ENCODE data around the gene TMEM167B. TPM values are rescaled to one million over a fixed set of nuclear protein-coding genes. Genes with fewer than 3 reads are reported as not detected.
"Not testable (repeated sequence)": the region's sequence is repeated elsewhere in the genome, so short reads cannot be mapped to it uniquely, and the experiment has no call there.

Gene TMEM167B
- polyA plus RNA-seq (2013, experiment 1 of 4), result 20.2 TPM
- 22.3 TPM for polyA plus RNA-seq (2013, experiment 2 of 4)
- 18.6 TPM for polyA plus RNA-seq (2013, experiment 3 of 4)
- 21.5 TPM for polyA plus RNA-seq (2013, experiment 4 of 4)

DNA sequence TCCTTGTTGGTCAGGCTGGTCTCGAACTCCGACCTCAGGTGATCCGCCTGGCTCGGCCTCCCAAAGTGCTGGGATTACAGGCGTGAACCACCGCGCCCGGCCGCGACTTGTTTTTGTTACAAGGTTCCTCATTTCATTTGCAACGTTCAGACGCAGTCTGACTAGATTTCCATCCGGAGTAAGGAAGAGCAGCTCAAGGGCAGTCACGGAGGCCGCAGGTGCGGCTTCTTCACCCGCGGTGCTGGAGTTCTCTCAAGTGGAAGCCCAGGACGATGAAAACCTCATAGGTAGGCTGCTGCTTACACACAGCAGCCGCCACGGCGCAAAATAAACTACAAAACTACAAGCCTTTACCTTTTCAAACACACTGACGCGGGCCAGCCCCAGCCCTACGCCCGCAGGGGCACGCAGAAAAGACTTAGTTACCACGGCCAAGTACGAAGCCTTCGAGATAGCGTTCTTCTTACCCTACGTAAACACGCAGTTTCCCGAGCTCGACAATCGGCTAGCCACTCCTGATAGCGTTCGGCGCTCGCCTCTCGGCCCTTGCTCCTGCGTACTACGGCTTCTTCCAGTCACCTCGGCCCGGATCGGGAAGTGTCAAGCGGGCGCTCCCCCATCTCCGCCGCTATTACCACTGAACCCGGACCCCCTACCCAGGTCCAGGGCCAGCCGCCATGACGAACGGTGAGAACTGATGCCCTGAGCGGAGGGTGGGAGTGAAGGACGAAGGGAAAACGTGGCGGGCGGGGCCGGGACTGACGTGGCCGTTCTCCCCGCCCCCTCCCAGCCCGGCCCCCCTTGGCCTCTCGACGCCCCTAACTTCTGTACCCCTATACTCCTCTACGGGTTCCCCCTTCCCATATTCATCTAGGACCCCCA is at the start of gene TMEM167B:
TMEM167B (plus strand) TSS at position 569 of the 882 bp plus-strand sequence; CDS start at position 678, 109 bp downstream.
- Histone ChIP-seq H3K36me3 (ENCODE audit: control insufficient read depth, insufficient read depth, low read length) (no peaks in the 10 kb centered on the region), H3K4me3 (ENCODE audit: insufficient read depth, low read depth, low read length) (peak within 1 kb of the TSS; percentile 91), H3K9me3 (ENCODE audit: control insufficient read depth, low read length) (no peaks in the 10 kb centered on the region), H3K27ac (ENCODE audit: insufficient read depth, low read depth, low read length, poor library complexity, severe bottlenecking) (peak within 1 kb of the TSS; percentile 76), H3K27me3 (ENCODE audit: control insufficient read depth, insufficient read depth, low read length, poor library complexity, severe bottlenecking) (no peaks in the 10 kb centered on the region), H3K4me1 (ENCODE audit: control insufficient read depth, insufficient read depth, low read length) (peaks cover 5% of the 10 kb centered on the region)
- WGBS, 2 experiments, result 18% methylated on average over 67 of the region's 67 CpGs

DNA sequence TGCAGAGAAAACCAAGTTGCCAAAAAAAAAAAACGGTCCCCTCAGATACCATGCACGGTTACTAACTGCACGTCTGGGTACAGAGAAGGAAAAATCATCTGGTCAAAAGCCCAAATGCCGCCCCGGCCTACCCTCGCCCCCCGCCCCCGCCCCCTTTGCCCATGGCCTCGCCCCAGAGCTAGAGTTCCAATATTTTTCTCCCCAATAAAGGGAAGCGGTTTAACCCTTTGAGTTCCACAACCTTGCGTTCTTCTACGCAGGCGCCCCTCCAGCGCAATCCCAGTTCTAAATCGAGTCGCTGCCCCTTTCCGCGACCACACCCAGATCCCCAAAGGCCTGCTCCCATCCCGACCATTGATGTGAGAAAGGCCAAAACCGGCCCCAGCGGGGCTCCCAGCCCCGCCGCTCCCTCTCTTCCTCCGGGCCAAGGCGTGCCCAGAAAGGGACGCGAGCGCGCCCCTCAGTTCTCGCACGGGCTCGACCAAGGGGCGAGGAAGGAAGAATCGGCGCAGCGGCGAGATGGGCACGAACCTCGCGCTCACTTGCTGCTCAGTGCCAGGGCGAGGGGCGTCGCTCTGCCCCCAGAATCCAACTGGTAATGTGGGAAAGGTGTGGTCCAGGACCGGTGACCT is 49.5 kb upstream of the TMEM167B start:
- Histone ChIP-seq H3K27ac (ENCODE audit: insufficient read depth, low read depth, low read length, poor library complexity, severe bottlenecking) (peak overlapping the region; percentile 70), H3K27me3 (ENCODE audit: control insufficient read depth, insufficient read depth, low read length, poor library complexity, severe bottlenecking) (no peaks in the 10 kb centered on the region), H3K9me3 (ENCODE audit: control insufficient read depth, low read length) (no peaks in the 10 kb centered on the region), H3K4me1 (ENCODE audit: control insufficient read depth, insufficient read depth, low read length) (peaks cover 6% of the 10 kb centered on the region), H3K36me3 (ENCODE audit: control insufficient read depth, insufficient read depth, low read length) (no peaks in the 10 kb centered on the region), H3K4me3 (ENCODE audit: insufficient read depth, low read depth, low read length) (peak overlapping the region; percentile 95)
- 0 to 1% methylated on average over 44 of the region's 44 CpGs for WGBS, 2 experiments

DNA sequence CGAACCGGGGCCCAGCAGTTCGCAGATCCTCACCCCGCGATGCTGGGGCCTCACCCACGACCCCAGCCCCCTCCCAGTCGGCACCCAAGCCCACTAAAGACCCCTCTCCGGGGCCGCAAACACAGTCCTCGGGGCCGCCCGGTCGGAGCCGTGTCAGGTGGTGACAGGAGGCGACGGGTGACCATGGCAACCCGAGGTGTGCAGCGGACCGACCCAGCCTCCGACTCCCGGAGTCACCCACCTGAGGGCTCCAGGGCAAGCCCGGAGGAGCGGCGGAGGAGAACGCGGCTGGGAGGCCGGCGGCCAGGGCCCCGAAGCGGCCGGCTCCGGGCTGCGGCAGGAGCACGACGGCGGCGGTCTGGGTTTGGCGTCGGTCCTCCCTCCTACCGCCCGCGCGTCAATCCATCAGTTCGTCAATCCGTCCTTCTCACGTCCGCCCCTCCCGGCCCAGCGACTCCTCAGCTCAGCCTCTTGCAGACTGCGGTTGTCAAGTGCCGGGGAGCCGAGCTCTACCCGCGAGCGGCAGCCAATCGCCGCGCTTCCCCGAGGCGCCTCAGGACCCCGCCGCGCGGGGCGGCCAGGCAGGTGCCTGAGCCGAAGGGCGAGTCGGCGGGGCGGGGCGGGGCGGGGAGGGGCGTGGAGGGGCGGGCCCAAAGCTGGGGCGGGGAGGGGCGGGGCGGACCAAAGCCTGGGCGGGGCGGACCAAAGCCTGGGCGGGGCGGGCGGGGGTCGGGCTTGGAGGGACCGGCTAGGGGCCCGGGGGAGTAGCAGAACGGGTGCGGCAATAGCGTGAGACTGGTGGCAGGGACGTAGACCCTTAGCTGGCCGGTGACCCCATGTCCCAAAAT is 48.7 kb upstream of the TMEM167B start, which contains the start of gene WDR47:
WDR47 (minus strand) TSS at position 482 of the 848 bp plus-strand sequence. CDS start 18,590 bp downstream, outside the sequence.
- Histone ChIP-seq H3K27me3 (ENCODE audit: control insufficient read depth, insufficient read depth, low read length, poor library complexity, severe bottlenecking) (no peaks in the 10 kb centered on the region), H3K27ac (ENCODE audit: insufficient read depth, low read depth, low read length, poor library complexity, severe bottlenecking) (peak within 1 kb of the TSS; percentile 70), H3K9me3 (ENCODE audit: control insufficient read depth, low read length) (no peaks in the 10 kb centered on the region), H3K36me3 (ENCODE audit: control insufficient read depth, insufficient read depth, low read length) (no peaks in the 10 kb centered on the region), H3K4me3 (ENCODE audit: insufficient read depth, low read depth, low read length) (peak within 1 kb of the TSS; percentile 95), H3K4me1 (ENCODE audit: control insufficient read depth, insufficient read depth, low read length) (peaks cover 6% of the 10 kb centered on the region)
- 0% methylated on average over 90 of the region's 90 CpGs for WGBS, 2 experiments

DNA sequence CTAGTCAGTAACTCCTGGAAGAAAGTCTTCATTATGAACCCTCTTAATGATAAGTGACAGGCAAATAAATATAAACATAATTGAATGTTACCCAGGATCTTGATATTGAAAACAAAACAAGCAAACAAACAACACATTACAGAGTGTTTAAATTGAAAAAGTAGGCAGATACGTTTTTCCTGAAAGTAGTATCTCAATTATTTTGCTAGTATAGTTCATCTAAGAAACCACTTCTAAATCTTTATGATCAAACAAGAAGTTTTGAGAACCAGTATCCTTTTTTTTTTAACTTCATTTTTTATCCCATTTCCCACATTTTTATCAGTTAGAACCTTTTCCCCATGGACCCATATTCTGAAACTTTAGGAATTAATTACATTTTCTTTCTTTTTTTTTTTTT is 45.0 kb upstream of the TMEM167B start:
- WGBS, 2 experiments, result 90% methylated on average over 1 of the region's 1 CpG; no CpG with 5 or more reads in 1 of the 2 experiments

DNA sequence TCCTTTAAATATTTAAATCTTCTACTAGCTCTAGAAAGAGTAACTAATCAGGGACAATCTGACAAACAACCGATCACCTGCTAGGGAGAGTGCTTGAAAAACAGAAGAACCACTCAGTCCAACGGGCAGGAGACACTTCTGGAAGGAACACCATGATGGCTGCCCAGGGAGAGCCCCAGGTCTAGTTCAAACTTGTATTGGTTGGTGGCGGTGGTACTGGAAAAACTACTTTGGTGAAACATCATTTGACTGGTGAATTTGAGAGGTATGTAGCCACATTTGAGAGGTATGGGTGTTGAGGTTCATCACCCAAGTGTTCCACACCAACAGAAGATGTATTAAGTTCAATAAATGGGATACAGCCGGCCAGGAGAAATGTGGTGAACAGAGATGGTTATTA is 43.9 kb upstream of the TMEM167B start:
- no peak overlapping the region for H3K27ac ChIP-seq (ENCODE audit: insufficient read depth, low read depth, low read length, poor library complexity, severe bottlenecking)
- H3K4me1 ChIP-seq (ENCODE audit: control insufficient read depth, insufficient read depth, low read length), result no peaks in the 10 kb centered on the region
- WGBS, 2 experiments, result 94 to 95% methylated on average over 4 of the region's 4 CpGs
- no peaks in the 10 kb centered on the region for H3K9me3 ChIP-seq (ENCODE audit: control insufficient read depth, low read length)
- no peaks in the 10 kb centered on the region for H3K36me3 ChIP-seq (ENCODE audit: control insufficient read depth, insufficient read depth, low read length)
- no peaks in the 10 kb centered on the region for H3K27me3 ChIP-seq (ENCODE audit: control insufficient read depth, insufficient read depth, low read length, poor library complexity, severe bottlenecking)
- H3K4me3 ChIP-seq (ENCODE audit: insufficient read depth, low read depth, low read length), result no peak overlapping the region

More for the DNA sequence above, 45.0 kb upstream of the TMEM167B start:
- H3K27ac ChIP-seq (ENCODE audit: insufficient read depth, low read depth, low read length, poor library complexity, severe bottlenecking), result no peak overlapping the region
- no peaks in the 10 kb centered on the region for H3K9me3 ChIP-seq (ENCODE audit: control insufficient read depth, low read length)
- H3K27me3 ChIP-seq (ENCODE audit: control insufficient read depth, insufficient read depth, low read length, poor library complexity, severe bottlenecking), result no peaks in the 10 kb centered on the region
- peaks cover under 1% of the 10 kb centered on the region for H3K4me1 ChIP-seq (ENCODE audit: control insufficient read depth, insufficient read depth, low read length)
- no peak overlapping the region for H3K4me3 ChIP-seq (ENCODE audit: insufficient read depth, low read depth, low read length)
- no peaks in the 10 kb centered on the region for H3K36me3 ChIP-seq (ENCODE audit: control insufficient read depth, insufficient read depth, low read length)

DNA sequence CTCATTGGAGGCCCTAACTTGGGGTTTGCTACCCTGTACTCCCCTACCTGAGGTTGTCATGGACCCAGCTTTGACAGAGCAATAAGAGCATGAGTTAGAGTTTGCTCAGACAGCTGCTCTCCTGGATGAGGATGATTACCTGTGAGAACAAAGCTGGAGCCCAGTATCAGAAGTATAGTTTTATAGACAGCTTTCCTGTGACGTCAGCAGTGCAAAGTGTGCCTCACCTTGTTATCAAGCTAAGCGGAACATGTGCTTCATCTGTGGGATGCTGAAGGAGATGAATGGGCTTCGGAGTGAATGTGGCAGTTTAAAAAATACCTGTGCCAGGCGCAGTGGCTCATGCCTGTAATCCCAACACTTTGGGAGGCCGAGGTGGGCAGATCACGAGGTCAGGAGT is 43.2 kb upstream of the TMEM167B start:
- Histone ChIP-seq H3K4me1 (ENCODE audit: control insufficient read depth, insufficient read depth, low read length) (no peaks in the 10 kb centered on the region), H3K27ac (ENCODE audit: insufficient read depth, low read depth, low read length, poor library complexity, severe bottlenecking) (no peak overlapping the region), H3K9me3 (ENCODE audit: control insufficient read depth, low read length) (no peaks in the 10 kb centered on the region), H3K27me3 (ENCODE audit: control insufficient read depth, insufficient read depth, low read length, poor library complexity, severe bottlenecking) (no peaks in the 10 kb centered on the region), H3K36me3 (ENCODE audit: control insufficient read depth, insufficient read depth, low read length) (no peaks in the 10 kb centered on the region), H3K4me3 (ENCODE audit: insufficient read depth, low read depth, low read length) (no peak overlapping the region)
- 89 to 91% methylated on average over 6 of the region's 6 CpGs for WGBS, 2 experiments

DNA sequence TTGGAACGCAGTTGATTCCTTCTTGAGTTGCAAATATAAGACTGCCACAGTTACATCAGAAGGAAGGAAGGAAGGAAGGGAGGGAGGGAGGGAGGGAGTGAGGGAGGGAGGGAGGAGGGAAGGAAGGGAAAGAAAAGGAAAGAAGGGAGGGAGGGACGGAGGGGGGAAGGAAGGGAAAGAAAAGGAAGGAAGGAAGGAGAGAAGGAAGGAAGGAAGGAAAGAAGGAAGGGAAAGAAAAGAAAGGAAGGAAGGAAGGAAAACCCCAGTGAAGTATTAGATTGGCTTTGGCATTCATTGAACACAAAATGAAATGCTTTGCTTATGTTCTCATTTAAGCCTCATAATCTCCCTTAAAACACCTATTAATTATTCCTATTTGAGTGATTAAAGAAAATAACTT is 42.2 kb upstream of the TMEM167B start:
- no peaks in the 10 kb centered on the region for H3K9me3 ChIP-seq (ENCODE audit: control insufficient read depth, low read length)
- H3K4me3 ChIP-seq (ENCODE audit: insufficient read depth, low read depth, low read length), result no peak overlapping the region
- H3K4me1 ChIP-seq (ENCODE audit: control insufficient read depth, insufficient read depth, low read length), result no peaks in the 10 kb centered on the region
- H3K36me3 ChIP-seq (ENCODE audit: control insufficient read depth, insufficient read depth, low read length), result no peaks in the 10 kb centered on the region
- no peak overlapping the region for H3K27ac ChIP-seq (ENCODE audit: insufficient read depth, low read depth, low read length, poor library complexity, severe bottlenecking)
- no peaks in the 10 kb centered on the region for H3K27me3 ChIP-seq (ENCODE audit: control insufficient read depth, insufficient read depth, low read length, poor library complexity, severe bottlenecking)
- 68 to 72% methylated on average over 2 of the region's 2 CpGs for WGBS, 2 experiments

DNA sequence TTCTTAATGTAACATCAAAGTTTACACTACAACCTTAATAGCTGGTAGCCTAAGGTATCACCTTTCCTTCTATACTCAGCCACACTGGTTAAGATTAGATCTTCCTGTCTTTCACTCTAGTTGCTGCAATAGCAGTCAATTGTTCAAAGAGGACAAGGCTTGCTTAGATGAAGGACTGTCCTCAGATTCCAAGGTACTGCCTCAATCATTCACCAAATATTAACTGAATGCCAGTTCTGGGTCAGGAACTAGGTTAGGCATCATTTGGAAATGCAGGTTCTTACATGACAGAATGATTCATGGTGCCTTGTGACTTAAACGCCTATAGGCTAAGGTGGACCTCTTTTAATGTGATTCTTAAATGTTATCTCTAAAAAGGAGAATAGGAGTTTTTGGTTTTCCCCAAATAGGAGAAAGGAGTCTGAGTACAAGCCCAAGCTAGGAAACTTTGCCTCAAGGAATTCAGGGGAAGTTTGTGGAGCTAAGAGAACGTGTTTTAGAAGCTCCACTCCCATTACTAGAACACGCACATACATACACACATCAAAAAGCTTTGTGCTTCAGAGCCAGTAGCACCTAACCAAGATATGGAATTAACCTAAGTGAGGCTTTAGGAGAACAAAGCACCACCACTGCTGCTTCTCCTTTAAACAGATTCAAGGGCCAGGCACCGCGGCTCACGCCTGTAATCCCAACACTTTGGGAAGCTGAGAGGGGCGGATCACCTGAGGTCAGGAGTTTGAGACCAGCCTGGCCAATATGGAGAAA is 40.2 kb upstream of the TMEM167B start:
- Histone ChIP-seq H3K4me3 (ENCODE audit: insufficient read depth, low read depth, low read length) (no peak overlapping the region), H3K9me3 (ENCODE audit: control insufficient read depth, low read length) (no peaks in the 10 kb centered on the region), H3K36me3 (ENCODE audit: control insufficient read depth, insufficient read depth, low read length) (no peaks in the 10 kb centered on the region), H3K4me1 (ENCODE audit: control insufficient read depth, insufficient read depth, low read length) (no peaks in the 10 kb centered on the region), H3K27me3 (ENCODE audit: control insufficient read depth, insufficient read depth, low read length, poor library complexity, severe bottlenecking) (no peaks in the 10 kb centered on the region), H3K27ac (ENCODE audit: insufficient read depth, low read depth, low read length, poor library complexity, severe bottlenecking) (no peak overlapping the region)
- WGBS, 2 experiments, result 85 to 90% methylated on average over 7 of the region's 7 CpGs

DNA sequence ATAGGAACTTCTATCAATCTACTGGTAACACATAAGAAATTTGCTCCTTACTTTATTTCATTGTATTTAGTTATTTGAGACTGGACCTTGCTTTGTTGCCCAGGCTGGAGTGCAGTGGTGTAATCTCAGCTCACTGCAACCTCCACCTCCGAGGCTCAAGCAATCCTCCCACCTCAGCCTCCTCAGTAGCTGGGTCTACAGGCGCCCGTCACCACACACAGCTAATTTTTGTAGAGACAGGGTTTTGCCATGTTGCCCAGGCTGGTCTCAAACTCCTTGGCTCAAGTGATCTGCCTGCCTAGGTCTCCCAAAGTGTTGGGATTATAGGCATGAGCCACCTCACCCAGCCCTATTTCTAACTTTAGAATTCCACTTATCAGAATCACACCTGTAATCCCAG is 38.4 kb upstream of the TMEM167B start:
- not testable (repeated sequence) for H3K27ac ChIP-seq (ENCODE audit: insufficient read depth, low read depth, low read length, poor library complexity, severe bottlenecking); H3K4me3 ChIP-seq (ENCODE audit: insufficient read depth, low read depth, low read length); H3K4me1 ChIP-seq (ENCODE audit: control insufficient read depth, insufficient read depth, low read length); H3K27me3 ChIP-seq (ENCODE audit: control insufficient read depth, insufficient read depth, low read length, poor library complexity, severe bottlenecking); H3K36me3 ChIP-seq (ENCODE audit: control insufficient read depth, insufficient read depth, low read length); H3K9me3 ChIP-seq (ENCODE audit: control insufficient read depth, low read length)
- WGBS, 2 experiments, result 92 to 98% methylated on average over 3 of the region's 3 CpGs

All from ectodermal cell (in vitro differentiated cells).